Brain microvascular endothelial cell (primary cell): ENCODE data around the gene DAND5.

Experiments
- DNase-seq: peaks from one replicate; pipeline ENCODE4 v3.0.0-alpha.2; 2020
- H3K27ac ChIP-seq: fragments of 250-450 bp; sonication (Bioruptor Pico); 2 replicates; pipeline ENCODE4 v1.5.1; 2020; ENCODE audit warnings: mild to moderate bottlenecking, moderate library complexity
- H3K27me3 ChIP-seq: fragments of 250-450 bp; sonication (Bioruptor Pico); replicated peaks from 2 replicates; pipeline ENCODE4 v1.5.1; 2020; ENCODE audit warnings: mild to moderate bottlenecking
- H3K36me3 ChIP-seq: fragments of 250-450 bp; sonication (Bioruptor Pico); replicated peaks from 2 replicates; pipeline ENCODE4 v1.5.1; 2020; ENCODE audit warnings: mild to moderate bottlenecking
- H3K4me3 ChIP-seq: 2 replicates; pipeline ENCODE4 v1.5.1; 2011; ENCODE audit warnings: low read depth, mild to moderate bottlenecking, control low read depth, low read length, moderate library complexity
- in situ Hi-C: cut with HindIII; loops from 2 replicates; pipeline ENCODE4 v1.10.0; 2017; ENCODE audit warnings: low sequenced_read_pairs, low pct_ligation_motif_present
- TF ChIP-seq, protein P1 (sequence below): IDR thresholded peaks from 2 replicates; pipeline ENCODE4 v1.5.1; 2011; ENCODE audit warnings: low read depth, mild to moderate bottlenecking, moderate library complexity, low read length, control low read depth, inconsistent platforms; ENCODE audit errors: missing control alignments

Gene DAND5

DNA sequence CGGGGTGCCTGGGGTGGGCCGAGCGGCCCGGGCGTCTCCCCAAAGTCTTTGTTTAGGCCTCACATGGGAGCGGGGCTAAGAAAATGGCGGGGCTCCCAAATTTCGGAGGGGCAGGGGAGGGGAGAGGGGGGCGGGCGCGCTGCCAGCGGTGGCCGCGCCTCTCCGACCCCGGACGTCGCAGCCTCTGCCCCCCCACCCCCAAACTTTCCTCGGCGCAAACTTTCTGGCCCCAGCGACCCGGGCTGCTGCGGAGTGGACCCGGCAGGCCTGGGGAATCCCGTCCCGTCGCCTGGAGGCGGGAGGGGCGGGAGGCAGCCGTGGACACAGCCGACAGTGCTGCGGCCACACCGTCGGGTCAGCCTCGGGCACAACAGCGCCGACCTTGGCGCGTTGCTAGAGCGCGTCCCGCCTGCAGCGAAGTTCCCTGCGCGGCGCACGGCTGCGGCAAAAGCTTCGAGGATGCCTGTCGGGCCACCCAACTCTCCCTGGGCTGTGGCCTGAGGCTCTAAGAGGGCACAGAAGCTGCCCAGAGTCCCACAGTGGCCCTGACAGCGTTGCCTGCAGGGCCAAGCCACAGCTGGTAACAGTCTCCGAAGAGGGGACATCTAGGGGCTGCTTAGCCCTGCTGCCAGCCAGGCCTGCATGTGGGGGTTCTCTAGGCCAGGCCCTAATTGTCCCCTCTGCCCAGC, 27.2 kb downstream of the DAND5 start:
- Histone ChIP-seq H3K36me3 (peaks cover 4% of the 10 kb centered on the region), H3K27me3 (no peaks in the 10 kb centered on the region), H3K27ac (no peak overlapping the region), H3K4me3 (peak overlapping the region; percentile 75)
- no peak for DNase-seq
- TF ChIP-seq, protein P1, sequence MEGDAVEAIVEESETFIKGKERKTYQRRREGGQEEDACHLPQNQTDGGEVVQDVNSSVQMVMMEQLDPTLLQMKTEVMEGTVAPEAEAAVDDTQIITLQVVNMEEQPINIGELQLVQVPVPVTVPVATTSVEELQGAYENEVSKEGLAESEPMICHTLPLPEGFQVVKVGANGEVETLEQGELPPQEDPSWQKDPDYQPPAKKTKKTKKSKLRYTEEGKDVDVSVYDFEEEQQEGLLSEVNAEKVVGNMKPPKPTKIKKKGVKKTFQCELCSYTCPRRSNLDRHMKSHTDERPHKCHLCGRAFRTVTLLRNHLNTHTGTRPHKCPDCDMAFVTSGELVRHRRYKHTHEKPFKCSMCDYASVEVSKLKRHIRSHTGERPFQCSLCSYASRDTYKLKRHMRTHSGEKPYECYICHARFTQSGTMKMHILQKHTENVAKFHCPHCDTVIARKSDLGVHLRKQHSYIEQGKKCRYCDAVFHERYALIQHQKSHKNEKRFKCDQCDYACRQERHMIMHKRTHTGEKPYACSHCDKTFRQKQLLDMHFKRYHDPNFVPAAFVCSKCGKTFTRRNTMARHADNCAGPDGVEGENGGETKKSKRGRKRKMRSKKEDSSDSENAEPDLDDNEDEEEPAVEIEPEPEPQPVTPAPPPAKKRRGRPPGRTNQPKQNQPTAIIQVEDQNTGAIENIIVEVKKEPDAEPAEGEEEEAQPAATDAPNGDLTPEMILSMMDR: no peak
- in situ Hi-C loops: no loop called here

DNA sequence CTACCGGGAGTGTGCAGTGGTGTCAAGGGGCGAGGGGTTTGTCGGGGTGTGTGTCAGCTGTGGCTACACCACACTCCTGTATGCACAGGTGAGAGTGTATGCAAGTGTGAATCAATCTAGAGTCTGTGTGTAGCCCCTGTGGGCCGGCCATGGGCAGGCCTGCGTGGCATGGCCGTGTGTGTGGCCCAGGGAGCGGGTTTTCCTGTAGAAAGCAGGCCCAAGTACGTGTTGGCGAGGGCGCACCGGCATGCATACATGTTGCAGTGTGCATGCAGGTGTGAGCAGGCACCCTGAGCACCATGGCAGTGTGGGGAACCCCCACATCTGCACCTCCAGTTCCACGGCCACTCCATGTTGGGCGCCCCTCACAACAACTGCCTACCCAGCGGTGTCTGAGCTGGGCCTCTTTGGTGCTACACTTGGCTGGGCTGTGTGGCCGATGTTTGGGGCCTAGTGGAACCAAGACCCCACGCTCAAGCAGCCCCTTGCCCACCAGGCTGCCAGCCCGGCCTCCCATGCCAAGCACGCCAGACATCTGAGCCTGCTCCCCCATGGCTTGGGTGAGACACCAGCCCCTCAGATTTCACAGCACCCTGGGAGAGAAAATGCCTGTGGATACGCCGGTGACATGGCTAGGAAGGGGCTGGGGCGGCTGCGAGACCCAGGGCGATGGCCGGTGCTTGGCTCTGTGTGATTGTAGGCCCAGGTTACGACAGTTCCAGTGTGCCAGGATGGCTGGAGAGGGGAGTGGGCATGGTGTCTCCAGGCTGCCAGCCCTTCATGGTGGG, 28.0 kb downstream of the DAND5 start:
- no peaks in the 10 kb centered on the region for H3K27me3 ChIP-seq
- in situ Hi-C loops: no loop called here
- no peak overlapping the region for H3K27ac ChIP-seq
- H3K4me3 ChIP-seq: no peak overlapping the region
- TF ChIP-seq, protein P1: no peak
- H3K36me3 ChIP-seq: peaks cover 4% of the 10 kb centered on the region
- DNase-seq: no peak

DNA sequence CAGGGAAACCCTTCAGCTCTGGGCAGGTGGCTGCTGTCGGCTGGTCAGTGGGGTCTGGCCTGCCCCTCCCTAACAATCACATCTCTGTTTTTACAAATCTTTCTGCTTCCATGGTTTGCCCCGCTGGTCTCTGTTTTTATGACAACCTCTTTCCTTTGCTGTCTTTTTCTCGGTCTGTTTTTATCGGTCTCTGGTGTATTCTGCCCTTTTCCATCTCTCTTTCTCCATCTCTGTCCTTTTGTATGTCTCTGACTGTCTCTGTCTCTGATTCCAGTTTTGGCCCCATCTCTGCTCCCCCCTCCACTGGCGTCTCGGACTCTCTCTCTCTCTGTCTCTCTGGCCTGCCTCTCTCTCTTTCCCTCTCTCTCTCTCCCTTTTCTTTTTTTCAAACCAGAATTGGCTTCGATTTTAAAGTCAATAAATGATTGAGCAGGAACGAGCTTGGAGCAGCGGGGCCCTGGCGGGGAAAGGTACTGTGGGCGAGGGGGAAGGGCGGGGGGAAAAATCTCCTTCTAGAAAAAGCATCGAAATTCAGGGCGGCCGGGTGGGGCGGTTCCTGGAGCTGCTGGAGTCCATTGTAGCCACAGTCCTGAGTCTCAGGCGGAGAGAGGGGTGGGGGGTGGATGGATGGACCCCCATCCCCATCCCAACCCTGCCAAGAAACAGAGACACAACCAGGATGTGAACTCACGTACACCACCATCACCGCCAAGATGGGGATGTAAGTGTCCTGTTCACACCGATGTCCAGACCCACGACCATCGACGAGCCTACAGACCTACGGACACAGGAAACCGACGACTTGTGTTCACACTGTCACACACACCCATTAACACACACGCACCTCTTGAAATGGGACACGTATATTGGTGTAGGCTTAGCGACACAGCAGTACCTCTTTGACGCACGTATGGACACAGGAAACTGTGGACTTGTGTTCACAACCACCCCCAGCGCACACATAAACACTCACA, 28.9 kb downstream of the DAND5 start:
- no peaks in the 10 kb centered on the region for H3K27me3 ChIP-seq
- DNase-seq: no peak
- no peak overlapping the region for H3K4me3 ChIP-seq
- H3K36me3 ChIP-seq: peaks cover 4% of the 10 kb centered on the region
- TF ChIP-seq, protein P1: no peak
- H3K27ac ChIP-seq: no peak overlapping the region
- in situ Hi-C loops: no loop called here

DNA sequence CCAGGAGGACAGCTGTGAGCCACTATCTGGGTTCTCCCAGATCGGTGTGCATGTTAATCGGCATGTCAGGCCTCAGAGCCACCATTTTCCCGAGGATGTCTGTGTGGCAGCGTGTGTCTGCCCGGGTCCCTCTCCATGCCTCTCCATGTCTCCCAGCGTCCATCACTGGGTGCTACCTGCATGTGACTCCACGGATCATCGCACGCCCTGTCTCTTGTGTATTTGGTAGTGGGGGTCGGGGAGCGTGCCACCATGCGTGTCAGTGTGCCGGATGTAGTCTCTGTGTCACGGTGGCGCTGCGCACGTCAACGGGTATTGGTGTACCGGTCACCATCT, 31.8 kb downstream of the DAND5 start:
- Histone ChIP-seq H3K27ac (no peak overlapping the region), H3K4me3 (no peak overlapping the region), H3K36me3 (peaks cover 4% of the 10 kb centered on the region), H3K27me3 (no peaks in the 10 kb centered on the region)
- TF ChIP-seq, protein P1: no peak
- no peak for DNase-seq
- in situ Hi-C loops: no loop called here

DNA sequence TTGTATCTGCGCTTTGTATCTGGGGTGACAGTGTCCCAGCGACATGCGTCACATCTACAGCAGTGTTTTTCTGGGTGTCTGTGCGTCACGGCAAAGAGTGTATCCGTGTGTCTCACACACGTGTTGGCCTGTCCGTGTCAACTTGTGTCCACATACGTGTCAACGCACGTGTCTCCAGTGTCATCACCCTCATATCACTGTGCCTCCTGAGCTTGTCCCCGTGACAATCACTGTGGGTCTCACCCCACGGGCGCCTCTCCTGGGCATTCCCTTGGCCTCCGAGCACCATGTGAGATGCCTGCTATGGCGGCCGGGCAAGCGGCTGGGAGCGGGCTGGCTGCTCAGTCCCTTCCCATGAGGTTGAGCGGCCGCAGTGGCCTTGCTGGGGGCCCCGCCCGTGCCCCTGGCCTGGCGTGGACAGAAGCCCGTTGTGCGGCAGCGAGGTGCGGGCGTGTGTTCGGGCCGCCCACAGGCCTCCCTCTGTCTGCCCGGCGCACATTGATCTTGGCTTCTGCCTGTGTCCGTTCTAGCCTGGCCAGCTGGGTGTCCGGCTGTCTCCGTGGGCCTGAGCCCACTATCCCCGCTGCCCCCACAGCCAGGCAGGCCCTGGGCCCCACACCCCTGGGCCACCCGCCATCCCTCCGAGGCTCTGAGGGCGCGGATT, 32.3 kb downstream of the DAND5 start:
- no peak overlapping the region for H3K27ac ChIP-seq
- no peak for DNase-seq
- H3K4me3 ChIP-seq: no peak overlapping the region
- TF ChIP-seq, protein P1: no peak
- peaks cover 4% of the 10 kb centered on the region for H3K36me3 ChIP-seq
- H3K27me3 ChIP-seq: no peaks in the 10 kb centered on the region
- in situ Hi-C loops: no loop called here
